Ovary (tissue), 3 donors: Measurements from ENCODE around the gene NDUFAF4.

Experiments
- EP300 ChIP-seq: sonication (generic); formaldehyde crosslinking; IDR thresholded peaks from one replicate; pipeline ENCODE4 v1.6.1; 2017; ENCODE audit warnings: antibody characterized with exemption
- POLR2A ChIP-seq: fragments of 450-650 bp; IDR thresholded peaks from one replicate; pipeline ENCODE4 v1.6.1; 2017; ENCODE audit warnings: antibody characterized with exemption, mild to moderate bottlenecking, moderate library complexity
- TF ChIP-seq, protein P1 (sequence below), 3 donors: fragments of 450-650 bp in 2 of 3; fragments of 200-600 bp in 1 of 3; IDR thresholded peaks; one replicate each; pipeline versions ENCODE4 v1.5.1 to v1.8.0; 2016 to 2022; ENCODE audit warnings: antibody characterized with exemption in 3 of 3, mild to moderate bottlenecking in 1 of 3
- donor health status: DM: no; HTN: no; CAD: no.

- TF ChIP-seq, protein P1, sequence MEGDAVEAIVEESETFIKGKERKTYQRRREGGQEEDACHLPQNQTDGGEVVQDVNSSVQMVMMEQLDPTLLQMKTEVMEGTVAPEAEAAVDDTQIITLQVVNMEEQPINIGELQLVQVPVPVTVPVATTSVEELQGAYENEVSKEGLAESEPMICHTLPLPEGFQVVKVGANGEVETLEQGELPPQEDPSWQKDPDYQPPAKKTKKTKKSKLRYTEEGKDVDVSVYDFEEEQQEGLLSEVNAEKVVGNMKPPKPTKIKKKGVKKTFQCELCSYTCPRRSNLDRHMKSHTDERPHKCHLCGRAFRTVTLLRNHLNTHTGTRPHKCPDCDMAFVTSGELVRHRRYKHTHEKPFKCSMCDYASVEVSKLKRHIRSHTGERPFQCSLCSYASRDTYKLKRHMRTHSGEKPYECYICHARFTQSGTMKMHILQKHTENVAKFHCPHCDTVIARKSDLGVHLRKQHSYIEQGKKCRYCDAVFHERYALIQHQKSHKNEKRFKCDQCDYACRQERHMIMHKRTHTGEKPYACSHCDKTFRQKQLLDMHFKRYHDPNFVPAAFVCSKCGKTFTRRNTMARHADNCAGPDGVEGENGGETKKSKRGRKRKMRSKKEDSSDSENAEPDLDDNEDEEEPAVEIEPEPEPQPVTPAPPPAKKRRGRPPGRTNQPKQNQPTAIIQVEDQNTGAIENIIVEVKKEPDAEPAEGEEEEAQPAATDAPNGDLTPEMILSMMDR (IDR thresholded peaks at IDR 0.05), result no peak
- TF ChIP-seq POLR2A (no peak), EP300 (no peak)
Measured at GRCh38 chr6:96925290-96925687, 27.6 kb upstream of the NDUFAF4 start.
